Nephron (organoid): ENCODE results near the gene CNOT3.

Experiments
- H3K27ac Mint-ChIP-seq, 3 experiments: 2 replicates each; pipeline ENCODE4 v1.8.0; 2020; ENCODE audit warnings: mixed read lengths in 3 of 3, mild to moderate bottlenecking in 2 of 3, moderate library complexity in 1 of 3
- H3K27me3 Mint-ChIP-seq: 2 replicates; pipeline ENCODE4 v1.8.0; 2021; ENCODE audit warnings: low read depth, mild to moderate bottlenecking, moderate library complexity, mixed read lengths
- H3K36me3 Mint-ChIP-seq: 2 replicates; pipeline ENCODE4 v1.8.0; 2020; ENCODE audit warnings: low read depth, mixed read lengths
- H3K4me1 Mint-ChIP-seq: 2 replicates; pipeline ENCODE4 v1.8.0; 2020; ENCODE audit warnings: mixed read lengths
- H3K4me3 Mint-ChIP-seq, 3 experiments: 2 replicates each; pipeline ENCODE4 v1.8.0; 2020; ENCODE audit warnings: mild to moderate bottlenecking in 3 of 3, mixed read lengths in 3 of 3, moderate library complexity in 2 of 3
- H3K9me3 Mint-ChIP-seq: 2 replicates; pipeline ENCODE4 v1.8.0; 2020; ENCODE audit warnings: mixed read lengths
- CTCF ChIP-seq, 3 experiments: fragments of 200-600 bp; sonication (generic); IDR thresholded peaks; one replicate each; pipeline ENCODE4 v1.5.0; 2021; ENCODE audit warnings: antibody characterized with exemption in 3 of 3; ENCODE audit not compliant: unreplicated experiment in 3 of 3

CNOT3 gene

GRCh38 chr19:54151362-54152035 lies 13.9 kb downstream of the CNOT3 start:
- H3K27ac Mint-ChIP-seq = peak overlapping the region in 1 of 3 experiments; percentile 43
- H3K27me3 Mint-ChIP-seq = no peaks in the 10 kb centered on the region
- no peaks in the 10 kb centered on the region for H3K9me3 Mint-ChIP-seq
- no peak for TF ChIP-seq CTCF (IDR thresholded peaks at IDR 0.05; ENCODE audit: unreplicated experiment in 3 of 3)
- H3K4me1 Mint-ChIP-seq = peaks cover 10% of the 10 kb centered on the region
- H3K4me3 Mint-ChIP-seq = no peak overlapping the region
- H3K36me3 Mint-ChIP-seq = peaks cover 62% of the 10 kb centered on the region

- no peak for TF ChIP-seq CTCF (IDR thresholded peaks at IDR 0.05; ENCODE audit: unreplicated experiment in 3 of 3)
- H3K27ac Mint-ChIP-seq = no peak overlapping the region
- peaks cover 10% of the 10 kb centered on the region for H3K4me1 Mint-ChIP-seq
- no peaks in the 10 kb centered on the region for H3K27me3 Mint-ChIP-seq
- H3K4me3 Mint-ChIP-seq = no peak overlapping the region
- no peaks in the 10 kb centered on the region for H3K9me3 Mint-ChIP-seq
- peaks cover 60% of the 10 kb centered on the region for H3K36me3 Mint-ChIP-seq
These were observed 14.7 kb downstream of the CNOT3 start for GRCh38 chr19:54152267-54152666.

GRCh38 chr19:54152878-54153524 lies 15.4 kb downstream of the CNOT3 start:
- H3K4me3 Mint-ChIP-seq = no peak overlapping the region
- peak overlapping the region in 2 of 3 experiments; percentile 23 to 37 for H3K27ac Mint-ChIP-seq
- H3K9me3 Mint-ChIP-seq = no peaks in the 10 kb centered on the region
- TF ChIP-seq CTCF (IDR thresholded peaks at IDR 0.05; ENCODE audit: unreplicated experiment in 3 of 3) = no peak
- peaks cover 5% of the 10 kb centered on the region for H3K4me1 Mint-ChIP-seq
- no peaks in the 10 kb centered on the region for H3K27me3 Mint-ChIP-seq
- H3K36me3 Mint-ChIP-seq = peaks cover 55% of the 10 kb centered on the region

GRCh38 chr19:54153731-54154326 lies 16.3 kb downstream of the CNOT3 start:
- peaks cover 53% of the 10 kb centered on the region for H3K36me3 Mint-ChIP-seq
- no peak overlapping the region for H3K4me3 Mint-ChIP-seq
- peaks cover 12% of the 10 kb centered on the region for H3K4me1 Mint-ChIP-seq
- peak overlapping the region in 1 of 3 experiments; percentile 37 for H3K27ac Mint-ChIP-seq
- no peaks in the 10 kb centered on the region for H3K9me3 Mint-ChIP-seq
- no peak for TF ChIP-seq CTCF (IDR thresholded peaks at IDR 0.05; ENCODE audit: unreplicated experiment in 3 of 3)
- H3K27me3 Mint-ChIP-seq = no peaks in the 10 kb centered on the region

- Mint-ChIP-seq H3K36me3 (peaks cover 49% of the 10 kb centered on the region), H3K4me3 (no peak overlapping the region), H3K27me3 (no peaks in the 10 kb centered on the region), H3K9me3 (peaks cover under 1% of the 10 kb centered on the region), H3K4me1 (peaks cover 19% of the 10 kb centered on the region), H3K27ac (peak overlapping the region in 2 of 3 experiments; percentile 37 to 43)
- no peak for TF ChIP-seq CTCF (IDR thresholded peaks at IDR 0.05; ENCODE audit: unreplicated experiment in 3 of 3)
These were observed 17.2 kb downstream of the CNOT3 start for GRCh38 chr19:54154603-54155345.
